Measurements from ENCODE around the gene KMT2A.

The KMT2A gene

DNA sequence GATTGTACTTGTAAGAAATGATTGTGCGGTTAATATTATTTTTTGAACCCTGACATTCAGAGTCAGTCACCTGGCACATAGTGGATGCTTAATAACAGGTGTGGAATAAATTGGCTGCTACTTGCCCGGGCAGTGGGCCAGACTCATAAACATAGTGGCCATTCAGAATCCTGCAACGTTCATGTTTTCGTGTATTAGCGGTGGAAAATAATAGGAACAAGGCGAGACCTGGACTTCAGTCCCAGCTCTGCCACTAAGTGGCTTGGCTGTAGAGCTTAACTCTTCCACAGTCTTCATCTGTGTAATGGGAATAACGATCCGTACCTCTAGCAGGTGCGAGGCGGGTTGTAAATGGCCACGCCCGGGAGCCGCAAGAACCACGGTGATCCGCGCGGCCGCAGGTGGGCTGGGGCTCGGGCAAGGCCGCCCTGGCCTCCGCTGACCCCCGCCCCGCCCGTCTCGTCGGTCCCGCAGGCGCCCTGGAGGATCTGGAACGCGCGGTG, 93.9 kb downstream of the KMT2A start:
- H3K4me3 ChIP-seq (ENCODE audit: low read length) = peak overlapping the region; percentile 64
- no peak for DNase-seq (ENCODE audit: low read depth)
- TF ChIP-seq CTCF (conservative IDR thresholded peaks at IDR 0.05; ENCODE audit: low read length) = 0 out of 2 replicates have a peak, but pooled peaks have one; percentile 1

DNA sequence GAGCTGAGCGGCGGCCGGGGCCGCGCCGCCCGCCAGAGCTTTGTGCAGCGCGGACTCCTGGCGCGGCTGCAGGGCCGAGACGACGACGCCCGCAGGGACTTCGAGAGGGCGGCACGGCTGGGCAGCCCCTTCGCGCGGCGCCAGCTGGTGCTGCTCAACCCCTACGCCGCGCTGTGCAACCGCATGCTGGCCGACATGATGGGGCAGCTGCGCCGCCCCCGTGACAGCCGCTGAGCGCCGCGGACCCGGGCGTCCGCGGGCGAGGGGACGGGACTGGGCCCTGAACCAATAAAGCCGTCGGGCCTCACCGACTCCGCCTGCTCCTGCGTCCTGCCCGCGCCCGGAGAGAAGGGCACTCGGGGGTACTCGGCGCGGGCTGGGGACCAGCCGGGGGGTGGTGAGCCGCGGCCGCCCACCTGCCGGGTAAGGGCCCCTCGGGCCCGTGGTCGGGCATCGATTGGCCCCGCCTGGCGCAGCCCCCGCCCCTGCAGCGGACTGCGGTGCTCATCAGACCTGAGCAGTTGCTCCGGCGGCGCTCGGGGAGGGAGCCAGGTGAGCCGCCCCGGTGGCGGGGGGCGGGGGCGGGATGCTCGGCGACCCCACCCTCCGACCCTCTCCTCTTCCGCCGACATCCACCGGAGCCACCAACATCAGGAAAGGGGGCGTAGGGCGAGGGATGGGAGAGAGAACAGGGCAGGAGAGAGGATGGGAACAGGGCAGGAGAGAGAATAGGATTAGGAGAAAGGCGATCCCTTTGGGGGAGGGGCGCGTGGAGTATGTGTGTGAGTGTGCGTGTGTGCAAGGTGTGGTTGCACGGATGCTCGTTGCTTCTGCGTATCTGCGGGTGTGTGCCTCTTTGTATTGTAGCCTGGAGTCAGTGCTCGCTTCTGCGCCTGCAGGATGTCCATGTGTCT, 94.6 kb downstream of the KMT2A start, which contains the start of gene TMEM25:
Gene TMEM25 (plus strand): TSS at position 510 of the 914 bp plus-strand sequence. CDS start 610 bp downstream, outside the sequence.
- no peak for DNase-seq (ENCODE audit: low read depth)
- H3K4me3 ChIP-seq (ENCODE audit: low read length) = peak within 1 kb of the TSS; percentile 64
- TF ChIP-seq CTCF (conservative IDR thresholded peaks at IDR 0.05; ENCODE audit: low read length) = 0 out of 2 replicates have a peak, but pooled peaks have one; percentile 6

DNA sequence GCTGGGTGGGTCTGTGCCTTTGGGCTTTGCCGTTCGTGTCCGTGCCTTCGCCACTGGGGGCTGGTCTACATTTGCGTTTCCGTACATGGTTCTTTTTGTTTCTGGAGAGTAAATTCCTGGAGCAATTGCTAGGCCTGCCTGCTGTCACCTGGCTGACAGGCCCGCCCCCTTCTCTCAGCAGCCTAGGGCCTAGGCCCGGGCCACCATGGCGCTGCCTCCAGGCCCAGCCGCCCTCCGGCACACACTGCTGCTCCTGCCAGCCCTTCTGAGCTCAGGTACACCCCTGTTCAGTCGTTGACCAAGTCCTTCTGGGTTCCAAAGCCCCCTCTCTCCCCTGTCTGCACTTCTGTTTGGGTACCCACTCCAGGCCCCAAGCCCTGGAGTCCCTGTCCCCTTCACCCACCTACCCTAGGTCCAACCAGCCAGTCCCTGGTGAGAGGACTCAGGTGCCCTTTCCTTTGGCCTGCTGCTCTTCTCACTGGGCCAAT, 95.3 kb downstream of the KMT2A start:
- H3K4me3 ChIP-seq (ENCODE audit: low read length) = peak overlapping the region; percentile 64
- DNase-seq (ENCODE audit: low read depth) = no peak
- no peak for TF ChIP-seq CTCF (conservative IDR thresholded peaks at IDR 0.05; ENCODE audit: low read length)

GRCh38 chr11:118532091-118532490, 95.8 kb downstream of the KMT2A start:
- no peak overlapping the region for H3K4me3 ChIP-seq (ENCODE audit: low read length)
- no peak for TF ChIP-seq CTCF (conservative IDR thresholded peaks at IDR 0.05; ENCODE audit: low read length)
- no peak for DNase-seq (ENCODE audit: low read depth)

- TF ChIP-seq CTCF (conservative IDR thresholded peaks at IDR 0.05; ENCODE audit: low read length) = no peak
- DNase-seq (ENCODE audit: low read depth) = no peak
- no peak overlapping the region for H3K4me3 ChIP-seq (ENCODE audit: low read length)
Measured at GRCh38 chr11:118532852-118533768, 96.8 kb downstream of the KMT2A start.

DNA sequence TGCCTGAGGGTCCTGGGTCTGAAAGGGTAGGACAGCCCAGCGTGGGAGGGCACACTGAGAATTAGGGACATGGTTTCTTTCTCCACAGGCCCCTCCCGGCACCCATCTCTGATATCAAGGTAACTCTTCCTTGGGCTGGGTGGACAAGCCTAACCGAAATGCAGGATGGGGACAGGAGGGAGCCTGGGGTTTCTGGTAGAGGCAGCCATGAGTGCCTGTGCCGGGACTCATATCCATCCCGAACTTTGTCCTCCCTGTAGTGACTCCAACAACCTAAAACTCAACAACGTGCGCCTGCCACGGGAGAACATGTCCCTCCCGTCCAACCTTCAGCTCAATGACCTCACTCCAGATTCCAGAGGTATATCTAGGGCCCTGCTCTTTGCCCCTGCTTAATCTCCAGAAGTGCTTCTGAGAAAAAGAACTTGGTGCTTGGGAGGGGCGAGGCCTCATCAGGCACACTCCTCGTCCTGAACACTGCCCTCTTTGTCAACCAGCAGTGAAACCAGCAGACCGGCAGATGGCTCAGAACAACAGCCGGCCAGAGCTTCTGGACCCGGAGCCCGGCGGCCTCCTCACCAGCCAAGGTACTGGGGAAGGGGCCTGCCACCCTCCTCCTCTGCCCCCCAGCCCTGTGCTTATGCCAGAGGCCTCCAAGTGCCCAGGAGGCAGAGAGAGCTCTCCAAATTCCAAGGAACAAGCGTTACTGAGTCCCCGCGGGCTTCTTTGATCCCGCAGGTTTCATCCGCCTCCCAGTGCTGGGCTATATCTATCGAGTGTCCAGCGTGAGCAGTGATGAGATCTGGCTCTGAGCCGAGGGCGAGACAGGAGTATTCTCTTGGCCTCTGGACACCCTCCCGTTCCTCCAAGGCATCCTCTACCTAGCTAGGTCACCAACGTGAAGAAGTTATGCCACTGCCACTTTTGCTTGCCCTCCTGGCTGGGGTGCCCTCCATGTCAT, 97.8 kb downstream of the KMT2A start:
- TF ChIP-seq CTCF (conservative IDR thresholded peaks at IDR 0.05; ENCODE audit: low read length) = no peak
- DNase-seq (ENCODE audit: low read depth) = no peak

More for the DNA sequence above, 97.8 kb downstream of the KMT2A start:
- H3K4me3 ChIP-seq (ENCODE audit: low read length) = no peak overlapping the region

Data from AG10803 (cell line).